ENCODE data around the gene ZBTB22. TPM values are rescaled to one million over a fixed set of nuclear protein-coding genes. Genes with fewer than 3 reads are reported as not detected.

ZBTB22 gene
- total RNA-seq, 1 experiment from 2014 or later = 11.7 TPM

- Histone ChIP-seq H3K27me3 (ENCODE audit: insufficient read depth, low read length) (no peaks in the 10 kb centered on the region), H2AFZ (ENCODE audit: low read depth, low read length, poor library complexity, severe bottlenecking) (no peak overlapping the region), H3K36me3 (ENCODE audit: control insufficient read depth in 1 of 2, insufficient read depth in 2 of 2, low read length in 2 of 2) (peaks cover 0 to 3% of the 10 kb centered on the region in 2 experiments; a peak in 1 of 4 replicates), H3K4me2 (ENCODE audit: low read length) (peak overlapping the region; percentile 95), H3K9me3 (ENCODE audit: control insufficient read depth in 1 of 2, insufficient read depth in 1 of 2, low read depth in 1 of 2, low read length in 2 of 2) (no peaks in the 10 kb centered on the region), H3K9ac (ENCODE audit: low read length) (peak overlapping the region; percentile 92), H4K20me1 (ENCODE audit: insufficient read depth) (no peaks in the 10 kb centered on the region), H3K27ac (ENCODE audit: low read depth, low read length) (peak overlapping the region; percentile 89), H3K9me2 (ENCODE audit: insufficient read depth) (no peaks in the 10 kb centered on the region), H3K4me3 (replicated peaks in 1 of 2; ENCODE audit: low read depth in 1 of 2, low read length in 2 of 2) (peak overlapping the region; percentile 78 to 91), H3K4me1 (ENCODE audit: control insufficient read depth in 1 of 2, insufficient read depth in 2 of 2, low read length in 2 of 2) (peaks cover 27 to 38% of the 10 kb centered on the region in 2 experiments), H3K79me2 (ENCODE audit: insufficient read depth, low read length) (peaks cover 28% of the 10 kb centered on the region)
- ATAC-seq (peak; percentile 3; the same call in 1 of the 2 replicates), DNase-seq (ENCODE audit: low read depth, low spot score) (no peak)
- ChIA-PET RAD21 (ENCODE audit: low non-redundant PET in 1 of 2, low total read pairs in 2 of 2, uncharacterized antibody in 2 of 2, unreplicated experiment in 2 of 2) (no interaction called here), POLR2A (no interaction called here), CTCF (interaction anchor here (1.0 kb wide), 1 partner anchor 14 kb away, joined by 3 read pairs; the partner anchor contains the start of gene RGL2)
- TF ChIP-seq, protein P1, sequence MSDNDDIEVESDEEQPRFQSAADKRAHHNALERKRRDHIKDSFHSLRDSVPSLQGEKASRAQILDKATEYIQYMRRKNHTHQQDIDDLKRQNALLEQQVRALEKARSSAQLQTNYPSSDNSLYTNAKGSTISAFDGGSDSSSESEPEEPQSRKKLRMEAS (IDR thresholded peaks at IDR 0.05) = no peak
- intact Hi-C loops (cut with micrococcal nuclease) = no loop called here
- TSS peak; percentile 66 for BruUV-seq (replicated peaks)
Observed at GRCh38 chr6:33313105-33313708, 4.3 kb downstream of the ZBTB22 start.

- no peaks in the 10 kb centered on the region for H3K27me3 ChIP-seq (ENCODE audit: insufficient read depth, low read length)
- peak; percentile 47 for ATAC-seq
- H4K20me1 ChIP-seq (ENCODE audit: insufficient read depth) = no peaks in the 10 kb centered on the region
- H3K9me3 ChIP-seq (ENCODE audit: control insufficient read depth in 1 of 2, insufficient read depth in 1 of 2, low read depth in 1 of 2, low read length in 2 of 2) = no peaks in the 10 kb centered on the region
- intact Hi-C loops (cut with micrococcal nuclease) = no loop called here
- CTCF ChIA-PET = interaction anchor here (1.0 kb wide), 1 partner anchor 13 kb away, joined by 3 read pairs; the partner anchor contains the start of gene RGL2
- H3K4me2 ChIP-seq (ENCODE audit: low read length) = peak overlapping the region; percentile 95
- POLR2A ChIA-PET = no interaction called here
- H3K4me3 ChIP-seq (replicated peaks in 1 of 2; ENCODE audit: low read depth in 1 of 2, low read length in 2 of 2) = peak overlapping the region; percentile 78 to 91
- peak overlapping the region; percentile 89 for H3K27ac ChIP-seq (ENCODE audit: low read depth, low read length)
- H3K79me2 ChIP-seq (ENCODE audit: insufficient read depth, low read length) = peaks cover 29% of the 10 kb centered on the region
- no TSS peak for BruUV-seq (replicated peaks)
- H3K9ac ChIP-seq (ENCODE audit: low read length) = peak overlapping the region; percentile 92
- peaks cover 0 to 3% of the 10 kb centered on the region in 2 experiments; a peak in 1 of 4 replicates for H3K36me3 ChIP-seq (ENCODE audit: control insufficient read depth in 1 of 2, insufficient read depth in 2 of 2, low read length in 2 of 2)
- H2AFZ ChIP-seq (ENCODE audit: low read depth, low read length, poor library complexity, severe bottlenecking) = no peak overlapping the region
- H3K4me1 ChIP-seq (ENCODE audit: control insufficient read depth in 1 of 2, insufficient read depth in 2 of 2, low read length in 2 of 2) = peaks cover 27 to 35% of the 10 kb centered on the region in 2 experiments
- no peaks in the 10 kb centered on the region for H3K9me2 ChIP-seq (ENCODE audit: insufficient read depth)
- RAD21 ChIA-PET (ENCODE audit: low non-redundant PET in 1 of 2, low total read pairs in 2 of 2, uncharacterized antibody in 2 of 2, unreplicated experiment in 2 of 2) = no interaction called here
- peak; percentile 59 for DNase-seq (ENCODE audit: low read depth, low spot score)
- TF ChIP-seq, protein P1 (IDR thresholded peaks at IDR 0.05) = no peak
- TF ChIP-seq SP1 (IDR thresholded peaks at IDR 0.05; ENCODE audit: low read depth) (no peak), TCF7L2 (IDR thresholded peaks at IDR 0.05; ENCODE audit: borderline replicate concordance, extremely low read depth, insufficient read depth, insufficient read length) (no peak), EZH2 (IDR thresholded peaks at IDR 0.05) (no peak), ZNF274 (IDR thresholded peaks at IDR 0.05; ENCODE audit: low read depth, low read length) (no peak), POLR2AphosphoS5 (IDR thresholded peaks at IDR 0.05; ENCODE audit: low read depth, low read length) (no peak), ZFX (IDR thresholded peaks at IDR 0.05) (no peak), FOSL1 (IDR thresholded peaks at IDR 0.05; ENCODE audit: low read depth) (no peak), ELF1 (IDR thresholded peaks at IDR 0.05; ENCODE audit: borderline replicate concordance, low read depth) (no peak)
- TF ChIP-seq, protein P2, sequence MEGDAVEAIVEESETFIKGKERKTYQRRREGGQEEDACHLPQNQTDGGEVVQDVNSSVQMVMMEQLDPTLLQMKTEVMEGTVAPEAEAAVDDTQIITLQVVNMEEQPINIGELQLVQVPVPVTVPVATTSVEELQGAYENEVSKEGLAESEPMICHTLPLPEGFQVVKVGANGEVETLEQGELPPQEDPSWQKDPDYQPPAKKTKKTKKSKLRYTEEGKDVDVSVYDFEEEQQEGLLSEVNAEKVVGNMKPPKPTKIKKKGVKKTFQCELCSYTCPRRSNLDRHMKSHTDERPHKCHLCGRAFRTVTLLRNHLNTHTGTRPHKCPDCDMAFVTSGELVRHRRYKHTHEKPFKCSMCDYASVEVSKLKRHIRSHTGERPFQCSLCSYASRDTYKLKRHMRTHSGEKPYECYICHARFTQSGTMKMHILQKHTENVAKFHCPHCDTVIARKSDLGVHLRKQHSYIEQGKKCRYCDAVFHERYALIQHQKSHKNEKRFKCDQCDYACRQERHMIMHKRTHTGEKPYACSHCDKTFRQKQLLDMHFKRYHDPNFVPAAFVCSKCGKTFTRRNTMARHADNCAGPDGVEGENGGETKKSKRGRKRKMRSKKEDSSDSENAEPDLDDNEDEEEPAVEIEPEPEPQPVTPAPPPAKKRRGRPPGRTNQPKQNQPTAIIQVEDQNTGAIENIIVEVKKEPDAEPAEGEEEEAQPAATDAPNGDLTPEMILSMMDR (IDR thresholded peaks at IDR 0.05 in 2 of 3, conservative IDR thresholded peaks at IDR 0.05 in 1 of 3; ENCODE audit: borderline replicate concordance in 1 of 3, insufficient read depth in 1 of 3, low read depth in 2 of 3, low read length in 2 of 3) = no peak
- TF ChIP-seq, protein P3, sequence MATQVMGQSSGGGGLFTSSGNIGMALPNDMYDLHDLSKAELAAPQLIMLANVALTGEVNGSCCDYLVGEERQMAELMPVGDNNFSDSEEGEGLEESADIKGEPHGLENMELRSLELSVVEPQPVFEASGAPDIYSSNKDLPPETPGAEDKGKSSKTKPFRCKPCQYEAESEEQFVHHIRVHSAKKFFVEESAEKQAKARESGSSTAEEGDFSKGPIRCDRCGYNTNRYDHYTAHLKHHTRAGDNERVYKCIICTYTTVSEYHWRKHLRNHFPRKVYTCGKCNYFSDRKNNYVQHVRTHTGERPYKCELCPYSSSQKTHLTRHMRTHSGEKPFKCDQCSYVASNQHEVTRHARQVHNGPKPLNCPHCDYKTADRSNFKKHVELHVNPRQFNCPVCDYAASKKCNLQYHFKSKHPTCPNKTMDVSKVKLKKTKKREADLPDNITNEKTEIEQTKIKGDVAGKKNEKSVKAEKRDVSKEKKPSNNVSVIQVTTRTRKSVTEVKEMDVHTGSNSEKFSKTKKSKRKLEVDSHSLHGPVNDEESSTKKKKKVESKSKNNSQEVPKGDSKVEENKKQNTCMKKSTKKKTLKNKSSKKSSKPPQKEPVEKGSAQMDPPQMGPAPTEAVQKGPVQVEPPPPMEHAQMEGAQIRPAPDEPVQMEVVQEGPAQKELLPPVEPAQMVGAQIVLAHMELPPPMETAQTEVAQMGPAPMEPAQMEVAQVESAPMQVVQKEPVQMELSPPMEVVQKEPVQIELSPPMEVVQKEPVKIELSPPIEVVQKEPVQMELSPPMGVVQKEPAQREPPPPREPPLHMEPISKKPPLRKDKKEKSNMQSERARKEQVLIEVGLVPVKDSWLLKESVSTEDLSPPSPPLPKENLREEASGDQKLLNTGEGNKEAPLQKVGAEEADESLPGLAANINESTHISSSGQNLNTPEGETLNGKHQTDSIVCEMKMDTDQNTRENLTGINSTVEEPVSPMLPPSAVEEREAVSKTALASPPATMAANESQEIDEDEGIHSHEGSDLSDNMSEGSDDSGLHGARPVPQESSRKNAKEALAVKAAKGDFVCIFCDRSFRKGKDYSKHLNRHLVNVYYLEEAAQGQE (IDR thresholded peaks at IDR 0.05; ENCODE audit: low read depth) = no peak
Observed at GRCh38 chr6:33312361-33313104, 5.0 kb downstream of the ZBTB22 start.
